Ascending aorta (tissue), 2 donors: ENCODE results near the gene HOXC6. TPM values are rescaled to one million over a fixed set of nuclear protein-coding genes. Genes with fewer than 3 reads are reported as not detected.

Source experiments
- DNase-seq, 2 donors: peaks; one replicate each; pipeline ENCODE4 v3.0.0-alpha.2; 2019; ENCODE audit warnings: low spot score in 2 of 2
- H3K27ac ChIP-seq, 2 donors: fragments of 200-600 bp; sonication (generic); one replicate each; pipeline ENCODE4 v1.5.1; 2016 to 2017; ENCODE audit warnings: mild to moderate bottlenecking in 1 of 2
- H3K27me3 ChIP-seq: fragments of 200-600 bp; sonication (generic); one replicate; pipeline ENCODE4 v1.5.1; 2017
- H3K36me3 ChIP-seq, 2 donors: fragments of 200-600 bp; sonication (generic); one replicate each; pipeline ENCODE4 v1.5.1; 2016
- H3K4me1 ChIP-seq, 2 donors: fragments of 200-600 bp; sonication (generic); one replicate each; pipeline ENCODE4 v1.5.1; 2016 to 2017; ENCODE audit warnings: mild to moderate bottlenecking in 1 of 2
- H3K4me3 ChIP-seq, 2 donors: fragments of 200-600 bp; sonication (generic); one replicate each; pipeline ENCODE4 v1.5.1; 2016 to 2017; ENCODE audit warnings: mild to moderate bottlenecking in 1 of 2
- H3K9me3 ChIP-seq, 2 donors: fragments of 200-600 bp; sonication (generic); one replicate each; pipeline ENCODE4 v1.5.1; 2016
- intact Hi-C: fragments of 100-400 bp; cut with DNase I; formaldehyde crosslinking; loops from one replicate; pipeline ENCODE4 v1.15.1; 2023
- total RNA-seq: library from RNA; depleted of rRNA; stranded (reverse); fragments of >200 nt; gene quantifications from one replicate; pipeline ENCODE4 v1.1.0, GENCODE V29; 2016
- TF ChIP-seq, protein P1 (sequence below), 3 experiments: fragments of 200-600 bp in 2 of 3; fragments of 450-650 bp in 1 of 3; sonication (generic) in 2 of 3; IDR thresholded peaks; one replicate each; pipeline ENCODE4 v1.5.1; 2016 to 2019; ENCODE audit warnings: antibody characterized with exemption in 3 of 3, mild to moderate bottlenecking in 1 of 3, moderate library complexity in 1 of 3

HOXC6 gene
- total RNA-seq, 1 donor from 2014 or later: 7.6 TPM

DNA sequence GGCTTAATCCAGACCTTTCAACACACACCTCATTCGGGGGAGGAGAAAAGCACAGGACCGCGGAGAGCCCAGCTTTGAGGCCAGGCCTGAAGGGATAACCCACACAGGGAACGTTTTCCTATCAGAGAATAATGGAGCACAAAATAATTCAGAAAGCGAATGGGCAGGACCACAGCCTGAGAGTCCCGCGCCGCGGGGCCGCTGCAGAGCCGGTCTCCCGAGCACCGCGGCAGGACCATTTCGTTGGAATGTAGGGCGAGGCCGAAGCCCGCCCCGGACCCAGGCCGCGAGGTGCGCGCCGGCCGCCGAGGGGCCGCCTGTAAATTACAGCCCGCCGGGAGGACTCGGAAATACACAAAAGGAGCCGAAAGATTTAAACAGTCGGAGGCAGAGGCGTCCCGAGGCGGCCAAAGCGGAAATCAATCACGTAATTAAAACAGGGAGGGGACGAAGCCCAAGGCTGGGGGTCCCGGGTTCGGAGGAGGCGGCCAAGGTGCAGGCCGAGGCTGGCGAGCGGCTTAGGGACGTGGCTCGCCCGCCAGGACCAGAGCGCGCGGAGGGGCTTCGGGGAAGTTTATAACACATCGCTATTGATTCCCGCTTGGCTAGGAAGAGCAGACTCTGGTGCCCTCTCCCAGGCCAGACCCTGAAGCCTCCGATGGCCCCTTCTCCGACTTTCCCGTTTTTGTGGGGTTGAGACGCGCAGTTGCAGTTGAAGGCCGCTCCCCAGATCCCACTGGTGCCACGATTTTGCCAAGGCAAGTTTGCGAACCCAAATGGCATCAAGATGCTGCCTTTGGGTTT is 19.1 kb downstream of the HOXC6 start:
- H3K27me3 ChIP-seq: no peaks in the 10 kb centered on the region
- DNase-seq: no peak
- H3K9me3 ChIP-seq: no peaks in the 10 kb centered on the region
- TF ChIP-seq, protein P1, sequence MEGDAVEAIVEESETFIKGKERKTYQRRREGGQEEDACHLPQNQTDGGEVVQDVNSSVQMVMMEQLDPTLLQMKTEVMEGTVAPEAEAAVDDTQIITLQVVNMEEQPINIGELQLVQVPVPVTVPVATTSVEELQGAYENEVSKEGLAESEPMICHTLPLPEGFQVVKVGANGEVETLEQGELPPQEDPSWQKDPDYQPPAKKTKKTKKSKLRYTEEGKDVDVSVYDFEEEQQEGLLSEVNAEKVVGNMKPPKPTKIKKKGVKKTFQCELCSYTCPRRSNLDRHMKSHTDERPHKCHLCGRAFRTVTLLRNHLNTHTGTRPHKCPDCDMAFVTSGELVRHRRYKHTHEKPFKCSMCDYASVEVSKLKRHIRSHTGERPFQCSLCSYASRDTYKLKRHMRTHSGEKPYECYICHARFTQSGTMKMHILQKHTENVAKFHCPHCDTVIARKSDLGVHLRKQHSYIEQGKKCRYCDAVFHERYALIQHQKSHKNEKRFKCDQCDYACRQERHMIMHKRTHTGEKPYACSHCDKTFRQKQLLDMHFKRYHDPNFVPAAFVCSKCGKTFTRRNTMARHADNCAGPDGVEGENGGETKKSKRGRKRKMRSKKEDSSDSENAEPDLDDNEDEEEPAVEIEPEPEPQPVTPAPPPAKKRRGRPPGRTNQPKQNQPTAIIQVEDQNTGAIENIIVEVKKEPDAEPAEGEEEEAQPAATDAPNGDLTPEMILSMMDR (IDR thresholded peaks at IDR 0.05): no peak
- intact Hi-C loops: no loop called here
- no peak overlapping the region for H3K4me3 ChIP-seq
- no peaks in the 10 kb centered on the region for H3K36me3 ChIP-seq
- H3K27ac ChIP-seq: no peak overlapping the region
- H3K4me1 ChIP-seq: no peaks in the 10 kb centered on the region

DNA sequence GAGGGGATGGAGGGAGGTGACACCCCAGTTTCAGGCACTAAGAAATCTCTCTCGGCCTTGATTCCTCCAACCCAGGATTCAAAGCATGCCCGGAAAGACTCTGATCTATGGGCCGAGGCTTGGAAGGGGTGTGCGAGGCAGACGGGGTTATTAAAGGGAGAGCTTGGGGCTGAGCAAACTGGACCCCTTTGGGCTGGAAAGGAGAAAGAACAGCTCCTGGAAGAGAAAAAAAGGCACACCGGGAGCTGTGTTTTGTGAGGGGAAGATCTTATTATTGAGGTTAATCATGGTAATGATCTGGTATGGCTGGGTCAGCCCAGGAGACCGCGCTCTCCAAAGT is 19.7 kb downstream of the HOXC6 start:
- Histone ChIP-seq H3K27me3 (no peaks in the 10 kb centered on the region), H3K27ac (no peak overlapping the region), H3K36me3 (no peaks in the 10 kb centered on the region), H3K4me3 (no peak overlapping the region), H3K4me1 (peaks cover 0 to 3% of the 10 kb centered on the region in 2 donors), H3K9me3 (no peaks in the 10 kb centered on the region)
- TF ChIP-seq, protein P1 (IDR thresholded peaks at IDR 0.05): no peak
- no peak for DNase-seq
- intact Hi-C loops: no loop called here

DNA sequence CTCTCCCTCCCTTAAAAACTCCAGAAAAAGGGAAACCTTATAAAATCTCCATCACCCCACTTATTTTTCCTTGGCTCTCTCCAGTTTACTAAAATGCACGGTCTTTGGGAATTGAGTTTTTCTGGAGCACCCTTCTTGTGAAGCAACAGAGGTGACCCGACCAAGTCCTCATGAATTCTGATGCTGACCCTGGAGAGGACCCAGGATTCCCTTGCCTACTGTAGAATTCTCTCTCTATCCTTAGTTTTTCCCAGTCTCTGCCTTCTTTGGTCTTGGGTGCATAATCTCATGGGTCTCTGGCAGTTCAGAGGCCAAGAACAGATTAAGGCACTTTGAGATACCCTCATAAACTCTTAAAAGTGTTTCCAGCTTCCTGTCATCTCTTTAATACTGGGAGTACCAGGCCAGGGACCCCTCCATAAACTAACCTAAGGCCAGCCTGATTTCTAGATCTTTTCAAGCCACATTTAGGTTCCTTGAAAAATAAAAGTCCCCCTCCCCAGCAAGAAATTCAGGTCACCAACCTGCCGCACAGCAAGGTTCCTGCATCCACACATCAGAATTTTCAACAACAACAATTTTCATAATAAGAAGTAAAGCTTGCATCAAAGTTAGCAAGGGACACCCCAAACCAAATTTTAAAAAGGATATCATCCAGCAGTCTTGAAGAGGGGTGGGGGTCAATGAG is 20.3 kb downstream of the HOXC6 start:
- Histone ChIP-seq H3K36me3 (no peaks in the 10 kb centered on the region), H3K9me3 (no peaks in the 10 kb centered on the region), H3K4me3 (no peak overlapping the region), H3K27ac (no peak overlapping the region), H3K27me3 (no peaks in the 10 kb centered on the region), H3K4me1 (peaks cover 0 to 6% of the 10 kb centered on the region in 2 donors)
- intact Hi-C loops: no loop called here
- TF ChIP-seq, protein P1 (IDR thresholded peaks at IDR 0.05): no peak
- no peak for DNase-seq

DNA sequence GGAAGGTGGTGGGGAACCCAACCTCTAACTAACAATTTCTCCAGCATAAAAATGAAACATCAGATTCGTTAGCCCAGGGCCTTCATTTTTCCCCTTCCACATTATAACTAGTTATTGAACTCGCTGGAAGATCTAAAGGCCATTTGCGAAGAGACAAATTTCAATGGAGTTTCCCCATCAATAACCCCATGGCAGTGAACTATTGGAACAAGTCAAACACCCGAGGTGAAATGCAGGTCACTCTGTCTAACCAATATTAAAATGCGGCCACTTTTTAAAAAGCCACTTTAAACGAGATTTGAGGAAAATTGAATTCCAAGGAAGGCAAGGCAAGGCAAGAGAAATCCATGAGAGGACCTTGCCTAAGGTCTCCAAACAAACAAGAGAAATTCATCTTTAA is 20.9 kb downstream of the HOXC6 start:
- Histone ChIP-seq H3K36me3 (no peaks in the 10 kb centered on the region), H3K4me3 (no peak overlapping the region), H3K9me3 (no peaks in the 10 kb centered on the region), H3K27ac (no peak overlapping the region), H3K4me1 (peaks cover 0 to 6% of the 10 kb centered on the region in 2 donors), H3K27me3 (no peaks in the 10 kb centered on the region)
- intact Hi-C loops: no loop called here
- TF ChIP-seq, protein P1 (IDR thresholded peaks at IDR 0.05): no peak
- DNase-seq: no peak

DNA sequence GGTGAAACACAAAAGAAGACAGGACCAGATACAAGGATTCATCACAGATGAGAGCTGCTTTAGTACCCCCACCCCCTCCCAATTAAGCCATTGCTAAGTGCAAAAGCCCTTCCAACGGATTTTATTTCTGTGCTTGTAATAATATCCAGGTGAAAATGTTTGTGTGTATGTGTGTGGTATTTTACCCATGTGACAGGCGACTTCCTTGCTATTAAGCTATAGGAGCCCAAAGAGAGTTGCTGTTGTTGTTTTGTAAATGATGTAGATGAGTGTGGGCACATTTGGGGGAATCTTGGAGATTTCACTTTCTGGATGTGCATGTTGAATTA is 22.2 kb downstream of the HOXC6 start:
- TF ChIP-seq, protein P1 (IDR thresholded peaks at IDR 0.05): no peak
- H3K36me3 ChIP-seq: no peaks in the 10 kb centered on the region
- H3K9me3 ChIP-seq: no peaks in the 10 kb centered on the region
- no peak overlapping the region for H3K4me3 ChIP-seq
- H3K27ac ChIP-seq: no peak overlapping the region
- no peak for DNase-seq
- H3K4me1 ChIP-seq: peaks cover 0 to 10% of the 10 kb centered on the region in 2 donors
- intact Hi-C loops: no loop called here
- H3K27me3 ChIP-seq: no peaks in the 10 kb centered on the region
